Stomach (tissue), 9 donors: ENCODE measurements around the gene CREBZF. TPM values are rescaled to one million over a fixed set of nuclear protein-coding genes. Genes with fewer than 3 reads are reported as not detected.
A peak's percentile ranks its signal among the peaks of the same experiment; 100 is the strongest.

ENCODE experiments used
- DNase-seq, 2 donors: peaks; one replicate each; pipeline versions ENCODE4 v3.0.0 to v3.0.0-alpha.2; 2013 to 2019
- H3K27ac ChIP-seq, 5 donors: fragments of 200-600 bp in 4 of 5; sonication (generic) in 4 of 5; one replicate each; pipeline ENCODE4 v1.5.1; 2013 to 2019; ENCODE audit warnings: mild to moderate bottlenecking in 1 of 5, moderate library complexity in 1 of 5
- H3K27me3 ChIP-seq, 3 donors: fragments of 200-600 bp; sonication (generic); one replicate each; pipeline ENCODE4 v1.5.1; 2017 to 2019; ENCODE audit warnings: mixed run types in 1 of 3
- H3K36me3 ChIP-seq, 4 donors: fragments of 200-600 bp; sonication (generic); 1 replicate in 3 of 4; 2 replicates in 1 of 4; pipeline ENCODE4 v1.5.1; 2016 to 2019
- H3K4me1 ChIP-seq, 4 donors: fragments of 200-600 bp; sonication (generic); one replicate each; pipeline ENCODE4 v1.5.1; 2016 to 2019
- H3K4me3 ChIP-seq, 4 donors: fragments of 200-600 bp; sonication (generic) in 3 of 4; one replicate each; pipeline ENCODE4 v1.5.1; 2016 to 2019; ENCODE audit warnings: mild to moderate bottlenecking in 1 of 4
- H3K9me3 ChIP-seq, 4 donors: fragments of 200-600 bp; sonication (generic); one replicate each; pipeline ENCODE4 v1.5.1; 2016 to 2019
- EP300 ChIP-seq: sonication (generic); formaldehyde crosslinking; IDR thresholded peaks from one replicate; pipeline ENCODE4 v1.6.1; 2017; ENCODE audit warnings: antibody characterized with exemption
- POLR2A ChIP-seq, 4 donors: fragments of 450-650 bp; IDR thresholded peaks; one replicate each; pipeline ENCODE4 v1.6.1; 2016; ENCODE audit warnings: antibody characterized with exemption in 4 of 4, control low read depth in 2 of 4, mild to moderate bottlenecking in 1 of 4, moderate library complexity in 1 of 4
- POLR2AphosphoS5 ChIP-seq, 3 donors: sonication (generic); formaldehyde crosslinking; IDR thresholded peaks; one replicate each; pipeline ENCODE4 v1.6.1; 2016; ENCODE audit warnings: antibody characterized with exemption in 3 of 3
- WGBS, 5 donors: extraction: QIAGEN DNeasy Blood & Tissue Kit in 3 of 5; methylation state at CpG; one replicate each; pipeline versions ENCODE4 v1.1.5 to v1.1.7; 2013 to 2018; 5-methylcytosine and 5-hydroxymethylcytosine counted together
- intact Hi-C: fragments of 100-400 bp; cut with DNase I; formaldehyde crosslinking; loops from one replicate; pipeline ENCODE4 v1.15.1; 2023; ENCODE audit warnings: low total_unique reads
- polyA plus RNA-seq, 3 donors: library from polyadenylated mRNA; stranded (reverse); fragments of 200-250 nt; gene quantifications; one replicate each; pipeline ENCODE4 v1.2.3, GENCODE V29; 2013
- total RNA-seq, 5 donors: library from RNA; depleted of rRNA; stranded (reverse); fragments of >200 nt; gene quantifications; one replicate each; pipeline versions ENCODE4 v1.1.0 to v1.2.3, GENCODE V29; 2014 to 2016
- TF ChIP-seq, protein P1 (sequence below), 7 experiments: fragments of 450-650 bp in 4 of 7; fragments of 200-600 bp in 3 of 7; sonication (generic) in 3 of 7; IDR thresholded peaks; one replicate each; pipeline ENCODE4 v1.5.1; 2016 to 2019; ENCODE audit warnings: antibody characterized with exemption in 7 of 7, control low read depth in 2 of 7, mild to moderate bottlenecking in 1 of 7
- donor health status: healthy with polysubstance abuse.
- donor health status: Bipolar disorder and iron deficiency.
- donor health status: healthy.

CREBZF gene
- total and polyA plus RNA-seq, 8 donors = 12.5 to 387 (median 77.0) TPM

DNA sequence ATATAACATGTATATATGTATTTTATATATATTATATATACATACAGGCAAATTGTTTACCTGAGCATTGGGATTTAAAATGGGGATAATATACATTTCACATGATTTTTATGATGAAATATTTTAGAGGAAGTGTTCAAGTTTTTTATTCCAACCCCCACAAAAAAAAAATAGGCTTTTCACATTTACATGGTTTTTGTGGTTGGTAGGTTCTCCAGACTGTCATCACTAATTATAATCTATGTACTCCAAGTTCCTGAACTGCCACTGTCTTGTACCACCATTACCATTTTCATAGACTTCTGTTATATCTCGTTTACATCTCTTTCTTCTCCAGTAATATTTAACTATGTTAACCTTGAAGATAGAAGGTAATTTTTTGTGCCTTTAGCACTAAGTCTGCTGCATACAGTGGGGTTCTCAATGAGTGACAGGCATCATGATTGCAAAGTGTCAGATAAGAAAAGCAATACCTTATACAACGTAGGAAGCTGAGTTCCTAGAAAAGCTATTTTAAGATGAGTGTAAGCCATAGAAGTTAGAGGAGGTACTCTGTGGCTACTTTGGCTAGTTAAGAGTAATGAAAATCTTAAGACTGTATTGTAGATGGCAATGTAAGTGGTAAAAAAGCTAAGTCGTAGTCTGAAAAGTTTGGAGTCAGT, 12.0 kb downstream of the CREBZF start:
- 40 to 62% (median 48%) methylated on average over 3 of the region's 3 CpGs for WGBS, 5 donors
- H3K27me3 ChIP-seq = no peaks in the 10 kb centered on the region
- intact Hi-C loops = no loop called here
- H3K4me1 ChIP-seq = peaks cover 13 to 51% (median 31%) of the 10 kb centered on the region in 4 donors
- H3K4me3 ChIP-seq = no peak overlapping the region
- no peaks in the 10 kb centered on the region for H3K9me3 ChIP-seq
- H3K27ac ChIP-seq = no peak overlapping the region
- H3K36me3 ChIP-seq = peaks cover 6 to 66% (median 60%) of the 10 kb centered on the region in 4 donors
- TF ChIP-seq POLR2AphosphoS5 (IDR thresholded peaks at IDR 0.05) (no peak), POLR2A (IDR thresholded peaks at IDR 0.05) (no peak), EP300 (no peak)
- TF ChIP-seq, protein P1, sequence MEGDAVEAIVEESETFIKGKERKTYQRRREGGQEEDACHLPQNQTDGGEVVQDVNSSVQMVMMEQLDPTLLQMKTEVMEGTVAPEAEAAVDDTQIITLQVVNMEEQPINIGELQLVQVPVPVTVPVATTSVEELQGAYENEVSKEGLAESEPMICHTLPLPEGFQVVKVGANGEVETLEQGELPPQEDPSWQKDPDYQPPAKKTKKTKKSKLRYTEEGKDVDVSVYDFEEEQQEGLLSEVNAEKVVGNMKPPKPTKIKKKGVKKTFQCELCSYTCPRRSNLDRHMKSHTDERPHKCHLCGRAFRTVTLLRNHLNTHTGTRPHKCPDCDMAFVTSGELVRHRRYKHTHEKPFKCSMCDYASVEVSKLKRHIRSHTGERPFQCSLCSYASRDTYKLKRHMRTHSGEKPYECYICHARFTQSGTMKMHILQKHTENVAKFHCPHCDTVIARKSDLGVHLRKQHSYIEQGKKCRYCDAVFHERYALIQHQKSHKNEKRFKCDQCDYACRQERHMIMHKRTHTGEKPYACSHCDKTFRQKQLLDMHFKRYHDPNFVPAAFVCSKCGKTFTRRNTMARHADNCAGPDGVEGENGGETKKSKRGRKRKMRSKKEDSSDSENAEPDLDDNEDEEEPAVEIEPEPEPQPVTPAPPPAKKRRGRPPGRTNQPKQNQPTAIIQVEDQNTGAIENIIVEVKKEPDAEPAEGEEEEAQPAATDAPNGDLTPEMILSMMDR (IDR thresholded peaks at IDR 0.05) = no peak
- no peak for DNase-seq

GRCh38 chr11:85651118-85651517, 13.8 kb downstream of the CREBZF start:
- no peak overlapping the region for H3K27ac ChIP-seq
- H3K4me1 ChIP-seq = peaks cover 13 to 48% (median 32%) of the 10 kb centered on the region in 4 donors
- 73 to 92% (median 81%) methylated on average over 1 of the region's 1 CpG for WGBS, 5 donors
- TF ChIP-seq EP300 (no peak), POLR2AphosphoS5 (IDR thresholded peaks at IDR 0.05) (no peak)
- H3K9me3 ChIP-seq = no peaks in the 10 kb centered on the region
- no peaks in the 10 kb centered on the region for H3K27me3 ChIP-seq
- no peak overlapping the region for H3K4me3 ChIP-seq
- no peak for DNase-seq
- H3K36me3 ChIP-seq = peaks cover 6 to 48% (median 42%) of the 10 kb centered on the region in 4 donors
- intact Hi-C loops = no loop called here

GRCh38 chr11:85647604-85648299, 17.2 kb downstream of the CREBZF start, which contains the start of gene TMEM126A:
TMEM126A (plus strand) TSS chr11:85647967; CDS start chr11:85650256, 2,289 bp downstream.
- peaks cover 0 to 15% (median 12%) of the 10 kb centered on the region in 4 donors for H3K36me3 ChIP-seq
- peaks cover 0 to 8% (median 0%) of the 10 kb centered on the region in 3 donors for H3K27me3 ChIP-seq
- peaks cover 13 to 35% (median 27%) of the 10 kb centered on the region in 4 donors for H3K4me1 ChIP-seq
- intact Hi-C loops = no loop called here
- no peaks in the 10 kb centered on the region for H3K9me3 ChIP-seq
- no peak for TF ChIP-seq EP300
- TF ChIP-seq POLR2A (IDR thresholded peaks at IDR 0.05) = peak in 2 of 4 donors; percentile 6 to 72
- TF ChIP-seq POLR2AphosphoS5 (IDR thresholded peaks at IDR 0.05) = peak; percentile 73 to 94 (median 90)
- DNase-seq = peak; percentile 92 to 97
- peak within 1 kb of the TSS; percentile 62 to 67 (median 66) for H3K4me3 ChIP-seq
- peak within 1 kb of the TSS; percentile 72 to 91 (median 85) for H3K27ac ChIP-seq
- WGBS, 5 donors = 0% methylated on average over 25 to 33 of the region's 33 CpGs

DNA sequence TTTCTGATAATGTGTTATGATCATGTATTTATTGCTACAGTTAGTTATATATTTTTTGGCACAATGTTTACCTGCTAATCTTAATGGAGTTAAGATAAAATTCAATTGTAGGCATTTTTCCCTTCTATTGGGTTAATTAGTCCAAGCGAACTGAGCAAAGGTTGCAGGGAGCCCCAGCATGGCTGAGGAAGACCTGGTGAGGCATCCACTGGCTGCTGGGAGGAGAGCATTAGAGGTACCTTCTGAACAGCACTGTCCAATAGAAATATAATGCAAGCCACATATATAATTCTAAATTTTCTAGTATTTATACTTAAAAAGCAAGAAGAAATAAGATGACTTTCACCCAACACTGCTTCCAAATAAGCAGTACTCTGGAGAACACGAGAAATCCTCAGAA, 17.9 kb downstream of the CREBZF start:
- H3K27ac ChIP-seq = peak overlapping the region in 4 of 5 donors; percentile 80 to 91 (median 88)
- no peak for DNase-seq
- H3K4me1 ChIP-seq = peaks cover 13 to 34% (median 26%) of the 10 kb centered on the region in 4 donors
- peaks cover 0 to 15% (median 11%) of the 10 kb centered on the region in 4 donors for H3K36me3 ChIP-seq
- peak overlapping the region; percentile 62 to 67 (median 66) for H3K4me3 ChIP-seq
- peaks cover 0 to 9% (median 0%) of the 10 kb centered on the region in 3 donors for H3K27me3 ChIP-seq
- intact Hi-C loops = no loop called here
- H3K9me3 ChIP-seq = no peaks in the 10 kb centered on the region
- TF ChIP-seq, protein P1 (IDR thresholded peaks at IDR 0.05) = no peak
- TF ChIP-seq POLR2AphosphoS5 (IDR thresholded peaks at IDR 0.05) = no peak
- TF ChIP-seq EP300 = no peak
- TF ChIP-seq POLR2A (IDR thresholded peaks at IDR 0.05) = no peak
- WGBS, 5 donors = 15 to 29% (median 20%) methylated on average over 2 of the region's 2 CpGs

DNA sequence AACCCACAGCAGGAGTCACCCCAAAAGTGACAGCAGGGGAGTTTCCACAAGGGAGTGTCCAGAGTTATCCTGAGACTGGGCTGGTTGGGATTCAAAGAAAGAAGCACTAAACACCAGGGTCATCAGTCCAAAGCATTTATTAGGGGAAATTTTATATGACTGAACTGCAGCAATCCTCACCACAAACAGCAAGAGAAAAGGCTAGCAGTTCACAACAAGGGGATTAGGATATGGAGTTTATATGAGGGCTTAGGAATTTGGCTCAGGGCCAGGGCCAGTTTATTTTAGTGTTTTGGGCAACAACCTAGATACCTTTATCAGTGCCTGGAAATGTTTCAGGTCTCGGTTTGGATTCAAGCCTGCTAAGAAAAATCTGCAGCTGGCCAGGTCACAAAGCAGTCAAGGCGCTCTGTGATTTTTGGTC, 21.7 kb downstream of the CREBZF start:
- no peak for TF ChIP-seq POLR2AphosphoS5 (IDR thresholded peaks at IDR 0.05)
- no peak for TF ChIP-seq POLR2A (IDR thresholded peaks at IDR 0.05)
- TF ChIP-seq, protein P1 (IDR thresholded peaks at IDR 0.05) = no peak
- TF ChIP-seq EP300 = no peak
- intact Hi-C loops = no loop called here
- peaks cover under 1 to 11% (median 8%) of the 10 kb centered on the region in 4 donors for H3K4me1 ChIP-seq
- no peak overlapping the region for H3K27ac ChIP-seq
- peak; percentile 12 to 38 for DNase-seq
- 13 to 53% (median 26%) methylated on average over 2 of the region's 2 CpGs for WGBS, 5 donors
- H3K4me3 ChIP-seq = no peak overlapping the region
- peaks cover 0 to 9% (median 0%) of the 10 kb centered on the region in 3 donors for H3K27me3 ChIP-seq
- peaks cover 0 to 6% (median 3%) of the 10 kb centered on the region in 4 donors for H3K36me3 ChIP-seq
- H3K9me3 ChIP-seq = no peaks in the 10 kb centered on the region
